ENCODE measurements around the gene OSBP2. TPM values are rescaled to one million over a fixed set of nuclear protein-coding genes. Genes with fewer than 3 reads are reported as not detected.

The OSBP2 gene
- total and polyA plus RNA-seq, 10 of the 15 experiments (the other 5 are each of a cell fraction or from before 2014, with no cell fraction given): 0.11 to 7.7 (median 3.6) TPM

GRCh38 chr22:30889268-30889995 lies 194.8 kb downstream of the OSBP2 start:
- WGBS (ENCODE audit: insufficient coverage, insufficient replicate concordance, low lambda C conversion rate, missing lambda C conversion rate): 35% methylated on average over 17 of the region's 17 CpGs
- no peak for ATAC-seq
- FAIRE-seq: no peak
- Histone ChIP-seq H3K9me3 (replicated peaks; ENCODE audit: control insufficient read depth, insufficient read depth, low read length) (no peaks in the 10 kb centered on the region), H3K79me2 (ENCODE audit: control insufficient read depth, insufficient read depth, low read length) (no peaks in the 10 kb centered on the region), H4K20me1 (ENCODE audit: control insufficient read depth, insufficient read depth) (no peaks in the 10 kb centered on the region; the same call in 1 of the 2 replicates), H3K27me3 (replicated peaks in 1 of 2; ENCODE audit: control insufficient read depth in 2 of 2, insufficient read depth in 2 of 2, low read length in 1 of 2) (no peaks in the 10 kb centered on the region), H3K36me3 (ENCODE audit: control insufficient read depth in 2 of 2, insufficient read depth in 2 of 2, low read length in 1 of 2) (peaks cover 0 to 15% of the 10 kb centered on the region in 2 experiments; a peak in 2 of 4 replicates), H3K4me2 (ENCODE audit: control insufficient read depth, insufficient read depth) (no peak overlapping the region), H3K4me1 (ENCODE audit: control insufficient read depth, insufficient read depth, low read length) (no peaks in the 10 kb centered on the region), H3K9ac (ENCODE audit: control insufficient read depth, insufficient read depth, low read length) (no peak overlapping the region), H3K27ac (ENCODE audit: control insufficient read depth, insufficient read depth) (no peak overlapping the region), H2AFZ (ENCODE audit: control insufficient read depth, low read depth, low read length) (no peak overlapping the region), H3K4me3 (no peak overlapping the region)
- POLR2A ChIA-PET: no interaction called here
- TF ChIP-seq ASH2L (IDR thresholded peaks at IDR 0.05; ENCODE audit: borderline replicate concordance, low read depth) (no peak), PAX8 (IDR thresholded peaks at IDR 0.05) (no peak), BACH1 (IDR thresholded peaks at IDR 0.05; ENCODE audit: borderline replicate concordance) (no peak), RUNX3 (IDR thresholded peaks at IDR 0.05; ENCODE audit: low read length) (no peak), E2F4 (IDR thresholded peaks at IDR 0.05; ENCODE audit: low read depth, low read length) (no peak), BCL11A (IDR thresholded peaks at IDR 0.05; ENCODE audit: low read depth, low read length) (no peak)
- SMC1A ChIA-PET (ENCODE audit: uncharacterized antibody, unreplicated experiment): no interaction called here
- CTCF ChIA-PET: interaction anchor here (2.8 kb wide), 1 partner anchor 31 kb away, joined by 13 read pairs; no protein-coding TSS in a partner anchor
- in situ Hi-C loops (cut with MboI): no loop called here
- RAD21 ChIA-PET (ENCODE audit: unreplicated experiment): interaction anchor here (0.6 kb wide), 1 partner anchor 33 kb away, joined by 4 read pairs; no protein-coding TSS in a partner anchor
- no TSS peak for BruUV-seq (replicated peaks)
- no peak for DNase-seq (ENCODE audit: low read depth, low spot score)
- intact Hi-C loops (cut with micrococcal nuclease; ENCODE audit: unreplicated experiment): no loop called here
